Caco-2 (cell line): ENCODE measurements around the gene ZNF467. TPM values are rescaled to one million over a fixed set of nuclear protein-coding genes. Genes with fewer than 3 reads are reported as not detected.

Experiments
- BruUV-seq: library from RNA; stranded (reverse); fragments of 400-500 nt; replicated peaks from 2 replicates; lab custom pipeline; 2021; lab: Mats Ljungman, UMichigan
- CTCF ChIA-PET: fragments of 300-600 bp; sonication (Branson Sonifier 250); formaldehyde crosslinking; loops from one replicate; lab custom pipeline; 2022; ENCODE audit warnings: antibody characterized with exemption; lab: Charles Lee
- POLR2A ChIA-PET: fragments of 300-600 bp; sonication (Branson Sonifier 250); formaldehyde crosslinking; loops from one replicate; lab custom pipeline; 2022; ENCODE audit warnings: antibody characterized with exemption; lab: Charles Lee
- DNase-seq, 2 experiments: peaks; one replicate each; pipeline versions ENCODE4 v3.0.0 to v3.0.0-alpha.2; 2020 to 2022
- H3K27me3 ChIP-seq: replicated peaks from 2 replicates; pipeline ENCODE4 v1.6.0; 2011; ENCODE audit warnings: low read length; ENCODE audit not compliant: control insufficient read depth, insufficient read depth
- H3K36me3 ChIP-seq: 2 replicates; pipeline ENCODE4 v1.5.1; 2011; ENCODE audit warnings: low read length; ENCODE audit not compliant: control insufficient read depth, insufficient read depth
- H3K4me1 ChIP-seq: fragments of 250-450 bp; sonication (Bioruptor Pico); 2 replicates; pipeline ENCODE4 v1.5.1; 2020; ENCODE audit warnings: mild to moderate bottlenecking
- H3K4me3 ChIP-seq: 2 replicates; pipeline ENCODE4 v1.5.1; 2011; ENCODE audit warnings: low read depth, mild to moderate bottlenecking, control low read depth, low read length
- H3K9me3 ChIP-seq: fragments of 250-450 bp; sonication (Bioruptor Pico); 2 replicates; pipeline ENCODE4 v1.5.1; 2020; ENCODE audit warnings: mild to moderate bottlenecking, moderate library complexity
- H3K27ac Mint-ChIP-seq: one replicate; pipeline ENCODE4 v1.8.0; 2022; ENCODE audit warnings: mixed read lengths; ENCODE audit not compliant: unreplicated experiment
- H3K27me3 Mint-ChIP-seq: one replicate; pipeline ENCODE4 v1.8.0; 2022; ENCODE audit warnings: mixed read lengths; ENCODE audit not compliant: insufficient read depth, unreplicated experiment
- H3K36me3 Mint-ChIP-seq: one replicate; pipeline ENCODE4 v1.8.0; 2022; ENCODE audit warnings: mild to moderate bottlenecking, mixed read lengths; ENCODE audit not compliant: insufficient read depth, unreplicated experiment
- H3K4me1 Mint-ChIP-seq: one replicate; pipeline ENCODE4 v1.8.0; 2022; ENCODE audit warnings: low read depth, mixed read lengths; ENCODE audit not compliant: unreplicated experiment
- H3K4me3 Mint-ChIP-seq: one replicate; pipeline ENCODE4 v1.8.0; 2022; ENCODE audit warnings: mild to moderate bottlenecking, moderate library complexity, mixed read lengths; ENCODE audit not compliant: unreplicated experiment
- H3K9me3 Mint-ChIP-seq: one replicate; pipeline ENCODE4 v1.8.0; 2022; ENCODE audit warnings: mixed read lengths; ENCODE audit not compliant: unreplicated experiment
- intact Hi-C: fragments of 100-400 bp; cut with micrococcal nuclease; formaldehyde crosslinking; loops from one replicate; pipeline ENCODE4 v1.10.0; 2022; ENCODE audit not compliant: unreplicated experiment
- total RNA-seq: library from RNA; stranded (reverse); gene quantifications from 2 replicates; pipeline ENCODE4 v1.2.3, GENCODE V29; 2022
- TF ChIP-seq, protein P1 (sequence below), 2 experiments: fragments of 200-600 bp in 1 of 2; IDR thresholded peaks; 1 replicate in 1 of 2; 2 replicates in 1 of 2; pipeline versions ENCODE4 v1.5.1 to v1.8.0; 2011 to 2022; ENCODE audit warnings: antibody characterized with exemption in 1 of 2, control low read depth in 1 of 2, inconsistent platforms in 1 of 2, low read depth in 1 of 2, low read length in 1 of 2, mild to moderate bottlenecking in 1 of 2, moderate library complexity in 1 of 2; ENCODE audit not compliant: insufficient read depth in 1 of 2, severe bottlenecking in 1 of 2, unreplicated experiment in 1 of 2

ZNF467 gene
- total RNA-seq, 1 experiment from 2014 or later, result 1.7 TPM

GRCh38 chr7:149727899-149728476 is 45.4 kb downstream of the ZNF467 start:
- Histone ChIP-seq H3K9me3 (no peaks in the 10 kb centered on the region), H3K27me3 (no peaks in the 10 kb centered on the region), H3K4me1 (no peaks in the 10 kb centered on the region), H3K36me3 (no peaks in the 10 kb centered on the region), H3K4me3 (no peak overlapping the region)
- intact Hi-C loops, result no loop called here
- no peak for DNase-seq
- no peak overlapping the region for H3K4me3 Mint-ChIP-seq
- TF ChIP-seq, protein P1, sequence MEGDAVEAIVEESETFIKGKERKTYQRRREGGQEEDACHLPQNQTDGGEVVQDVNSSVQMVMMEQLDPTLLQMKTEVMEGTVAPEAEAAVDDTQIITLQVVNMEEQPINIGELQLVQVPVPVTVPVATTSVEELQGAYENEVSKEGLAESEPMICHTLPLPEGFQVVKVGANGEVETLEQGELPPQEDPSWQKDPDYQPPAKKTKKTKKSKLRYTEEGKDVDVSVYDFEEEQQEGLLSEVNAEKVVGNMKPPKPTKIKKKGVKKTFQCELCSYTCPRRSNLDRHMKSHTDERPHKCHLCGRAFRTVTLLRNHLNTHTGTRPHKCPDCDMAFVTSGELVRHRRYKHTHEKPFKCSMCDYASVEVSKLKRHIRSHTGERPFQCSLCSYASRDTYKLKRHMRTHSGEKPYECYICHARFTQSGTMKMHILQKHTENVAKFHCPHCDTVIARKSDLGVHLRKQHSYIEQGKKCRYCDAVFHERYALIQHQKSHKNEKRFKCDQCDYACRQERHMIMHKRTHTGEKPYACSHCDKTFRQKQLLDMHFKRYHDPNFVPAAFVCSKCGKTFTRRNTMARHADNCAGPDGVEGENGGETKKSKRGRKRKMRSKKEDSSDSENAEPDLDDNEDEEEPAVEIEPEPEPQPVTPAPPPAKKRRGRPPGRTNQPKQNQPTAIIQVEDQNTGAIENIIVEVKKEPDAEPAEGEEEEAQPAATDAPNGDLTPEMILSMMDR (IDR thresholded peaks at IDR 0.05; ENCODE audit: insufficient read depth in 1 of 2, low read depth in 1 of 2, low read length in 1 of 2, severe bottlenecking in 1 of 2, unreplicated experiment in 1 of 2), result no peak
- ChIA-PET POLR2A (no interaction called here), CTCF (no interaction called here)
- no peaks in the 10 kb centered on the region for H3K27me3 Mint-ChIP-seq
- no peaks in the 10 kb centered on the region for H3K36me3 Mint-ChIP-seq
- no peak overlapping the region for H3K27ac Mint-ChIP-seq
- BruUV-seq, result no TSS peak
- H3K4me1 Mint-ChIP-seq, result no peaks in the 10 kb centered on the region
- H3K9me3 Mint-ChIP-seq, result no peaks in the 10 kb centered on the region

DNA sequence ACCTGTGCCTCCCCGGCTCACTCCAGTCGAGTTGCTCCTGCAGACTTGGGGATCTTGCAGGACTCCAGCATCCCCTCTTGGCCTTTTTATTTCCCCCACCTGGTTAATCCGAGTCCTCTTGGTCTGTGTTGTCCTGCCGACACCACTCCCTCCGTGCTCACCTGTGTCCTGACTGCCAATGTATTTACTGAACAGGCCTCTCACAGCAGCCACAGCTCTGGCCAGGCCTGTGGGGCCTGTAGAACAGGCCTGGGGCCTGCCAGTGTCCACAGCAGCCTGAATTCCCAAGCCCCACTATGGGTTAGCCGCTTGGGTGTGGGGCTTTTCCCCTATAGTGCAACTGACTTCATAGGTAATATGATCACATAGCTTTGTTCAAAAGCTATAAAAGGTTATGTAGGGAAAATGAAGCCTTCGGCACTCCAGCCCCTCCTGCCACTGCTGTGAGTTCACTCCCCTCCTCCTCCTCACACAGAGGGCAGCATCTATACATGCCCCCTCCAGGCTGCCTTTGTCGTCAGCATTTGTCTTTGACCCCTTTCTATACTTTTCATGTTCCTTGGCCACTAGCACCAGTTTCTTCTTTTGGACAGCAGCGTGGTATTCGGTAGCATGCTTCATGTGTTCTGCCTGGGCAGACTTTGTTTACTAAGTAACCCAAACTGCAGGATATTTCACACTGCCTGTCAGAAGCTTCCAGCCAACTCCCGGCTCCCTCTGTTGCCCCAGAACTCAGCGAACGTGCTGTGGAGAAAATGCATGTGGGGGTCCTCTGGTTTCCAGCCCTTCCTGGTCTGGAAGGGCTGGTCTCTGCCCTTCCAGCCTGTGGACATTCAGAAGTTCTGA is 46.1 kb downstream of the ZNF467 start:
- H3K9me3 ChIP-seq, result no peaks in the 10 kb centered on the region
- no peaks in the 10 kb centered on the region for H3K4me1 ChIP-seq
- H3K4me3 ChIP-seq, result no peak overlapping the region
- intact Hi-C loops, result no loop called here
- H3K27me3 ChIP-seq, result no peaks in the 10 kb centered on the region
- POLR2A ChIA-PET, result no interaction called here
- H3K27me3 Mint-ChIP-seq, result no peaks in the 10 kb centered on the region
- H3K9me3 Mint-ChIP-seq, result no peaks in the 10 kb centered on the region
- CTCF ChIA-PET, result no interaction called here
- no peaks in the 10 kb centered on the region for H3K4me1 Mint-ChIP-seq
- no peaks in the 10 kb centered on the region for H3K36me3 ChIP-seq
- no peak for DNase-seq
- no peak overlapping the region for H3K27ac Mint-ChIP-seq
- H3K4me3 Mint-ChIP-seq, result no peak overlapping the region
- TF ChIP-seq, protein P1 (IDR thresholded peaks at IDR 0.05; ENCODE audit: insufficient read depth in 1 of 2, low read depth in 1 of 2, low read length in 1 of 2, severe bottlenecking in 1 of 2, unreplicated experiment in 1 of 2), result no peak
- no peaks in the 10 kb centered on the region for H3K36me3 Mint-ChIP-seq
- no TSS peak for BruUV-seq

DNA sequence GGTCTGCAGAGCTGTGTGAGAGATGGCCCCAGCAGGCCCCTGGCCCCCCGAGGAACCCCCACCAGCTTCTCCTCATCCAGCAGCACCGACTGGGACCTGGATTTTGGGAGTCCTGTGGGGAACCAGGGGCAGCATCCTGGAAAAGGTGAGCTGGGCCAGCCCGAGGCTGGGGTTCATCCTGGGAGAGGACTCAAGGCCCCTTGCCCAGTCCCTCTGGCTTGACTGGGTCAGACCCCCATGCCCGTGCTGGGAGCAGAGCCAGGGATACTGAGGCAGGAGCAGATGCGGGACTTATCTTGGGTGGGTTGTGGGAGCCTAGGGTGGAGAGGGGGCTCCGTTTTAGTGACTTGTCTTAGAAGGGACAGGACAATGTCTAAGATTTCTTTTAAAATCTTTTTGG is 47.5 kb downstream of the ZNF467 start:
- no peak for DNase-seq

More for the DNA sequence above, 47.5 kb downstream of the ZNF467 start:
- Histone ChIP-seq H3K4me1 (no peaks in the 10 kb centered on the region), H3K27me3 (no peaks in the 10 kb centered on the region), H3K4me3 (no peak overlapping the region), H3K36me3 (no peaks in the 10 kb centered on the region), H3K9me3 (no peaks in the 10 kb centered on the region)
- TF ChIP-seq, protein P1 (IDR thresholded peaks at IDR 0.05; ENCODE audit: insufficient read depth in 1 of 2, low read depth in 1 of 2, low read length in 1 of 2, severe bottlenecking in 1 of 2, unreplicated experiment in 1 of 2), result no peak
- Mint-ChIP-seq H3K4me1 (no peaks in the 10 kb centered on the region), H3K27me3 (no peaks in the 10 kb centered on the region), H3K4me3 (no peak overlapping the region), H3K36me3 (no peaks in the 10 kb centered on the region), H3K27ac (no peak overlapping the region), H3K9me3 (no peaks in the 10 kb centered on the region)
- CTCF ChIA-PET, result no interaction called here
- POLR2A ChIA-PET, result no interaction called here
- no TSS peak for BruUV-seq
- intact Hi-C loops, result no loop called here
